Measurements from ENCODE around the gene RASD1. TPM values are rescaled to one million over a fixed set of nuclear protein-coding genes. Genes with fewer than 3 reads are reported as not detected.

The RASD1 gene
- total RNA-seq, 1 experiment from 2014 or later: 11.0 TPM

- H3K4me3 ChIP-seq (ENCODE audit: low read depth, low read length): no peak overlapping the region
- H3K27me3 ChIP-seq (replicated peaks; ENCODE audit: control insufficient read depth, insufficient read depth, low read length): no peaks in the 10 kb centered on the region
- TF ChIP-seq, protein P1, sequence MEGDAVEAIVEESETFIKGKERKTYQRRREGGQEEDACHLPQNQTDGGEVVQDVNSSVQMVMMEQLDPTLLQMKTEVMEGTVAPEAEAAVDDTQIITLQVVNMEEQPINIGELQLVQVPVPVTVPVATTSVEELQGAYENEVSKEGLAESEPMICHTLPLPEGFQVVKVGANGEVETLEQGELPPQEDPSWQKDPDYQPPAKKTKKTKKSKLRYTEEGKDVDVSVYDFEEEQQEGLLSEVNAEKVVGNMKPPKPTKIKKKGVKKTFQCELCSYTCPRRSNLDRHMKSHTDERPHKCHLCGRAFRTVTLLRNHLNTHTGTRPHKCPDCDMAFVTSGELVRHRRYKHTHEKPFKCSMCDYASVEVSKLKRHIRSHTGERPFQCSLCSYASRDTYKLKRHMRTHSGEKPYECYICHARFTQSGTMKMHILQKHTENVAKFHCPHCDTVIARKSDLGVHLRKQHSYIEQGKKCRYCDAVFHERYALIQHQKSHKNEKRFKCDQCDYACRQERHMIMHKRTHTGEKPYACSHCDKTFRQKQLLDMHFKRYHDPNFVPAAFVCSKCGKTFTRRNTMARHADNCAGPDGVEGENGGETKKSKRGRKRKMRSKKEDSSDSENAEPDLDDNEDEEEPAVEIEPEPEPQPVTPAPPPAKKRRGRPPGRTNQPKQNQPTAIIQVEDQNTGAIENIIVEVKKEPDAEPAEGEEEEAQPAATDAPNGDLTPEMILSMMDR (IDR thresholded peaks at IDR 0.05; ENCODE audit: insufficient read depth in 1 of 2, low read depth in 1 of 2, low read length in 1 of 2, severe bottlenecking in 1 of 2, unreplicated experiment in 1 of 2): no peak
- intact Hi-C loops (cut with micrococcal nuclease; ENCODE audit: unreplicated experiment): no loop called here
- no peaks in the 10 kb centered on the region for H3K9me3 ChIP-seq
- Mint-ChIP-seq H3K27ac (ENCODE audit: unreplicated experiment) (no peak overlapping the region), H3K4me1 (ENCODE audit: low read depth, unreplicated experiment) (peaks cover 8% of the 10 kb centered on the region), H3K27me3 (ENCODE audit: insufficient read depth, unreplicated experiment) (no peaks in the 10 kb centered on the region), H3K4me3 (ENCODE audit: unreplicated experiment) (no peak overlapping the region), H3K36me3 (ENCODE audit: insufficient read depth, unreplicated experiment) (no peaks in the 10 kb centered on the region), H3K9me3 (ENCODE audit: unreplicated experiment) (no peaks in the 10 kb centered on the region)
- no TSS peak for BruUV-seq (replicated peaks)
- ChIA-PET CTCF (no interaction called here), POLR2A (interaction anchor here (0.6 kb wide), 1 partner anchor 120 kb away, joined by 3 read pairs; no protein-coding TSS in a partner anchor)
- DNase-seq: no peak
- H3K36me3 ChIP-seq (ENCODE audit: control insufficient read depth, insufficient read depth, low read length): no peaks in the 10 kb centered on the region
- H3K4me1 ChIP-seq: no peaks in the 10 kb centered on the region
Observed at GRCh38 chr17:17525311-17525710, 29.1 kb upstream of the RASD1 start.

DNA sequence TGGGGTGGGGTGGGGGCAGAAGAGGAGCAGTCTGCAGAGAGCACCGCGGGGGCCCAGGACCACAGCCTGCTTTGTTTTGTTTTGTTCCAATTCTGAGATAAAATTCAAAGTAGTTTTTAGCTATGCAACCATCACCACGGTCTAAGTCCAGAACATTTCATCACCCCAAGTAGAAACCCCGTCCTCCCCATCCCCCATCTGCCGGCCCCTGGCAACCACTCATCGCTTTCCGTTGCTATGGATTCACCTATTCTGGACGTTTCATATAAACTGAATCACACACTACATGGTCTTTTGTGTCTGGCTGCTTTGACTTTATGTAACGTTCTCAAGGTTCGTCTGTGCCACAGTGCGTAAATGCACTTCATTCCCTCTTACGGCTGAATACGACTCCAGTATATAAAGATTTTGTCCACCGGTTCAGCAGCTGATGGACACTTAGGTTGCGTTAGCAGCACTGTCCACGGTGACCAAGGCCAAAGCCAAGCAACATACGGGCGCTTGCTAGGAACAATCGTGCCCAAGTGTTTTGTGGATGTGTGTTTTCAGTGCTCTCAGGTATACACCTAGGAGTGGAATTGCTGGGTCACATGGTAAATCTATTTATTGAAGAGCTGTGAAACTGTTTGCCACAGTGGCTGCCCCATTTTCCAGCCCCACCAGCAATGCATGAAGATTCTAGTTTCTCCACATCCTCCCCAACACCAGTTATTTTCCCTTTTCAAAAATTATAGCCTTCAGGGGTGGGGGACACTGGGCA, 27.7 kb upstream of the RASD1 start:
- H3K36me3 Mint-ChIP-seq (ENCODE audit: insufficient read depth, unreplicated experiment): no peaks in the 10 kb centered on the region
- TF ChIP-seq, protein P1 (IDR thresholded peaks at IDR 0.05; ENCODE audit: insufficient read depth in 1 of 2, low read depth in 1 of 2, low read length in 1 of 2, severe bottlenecking in 1 of 2, unreplicated experiment in 1 of 2): no peak
- no peak overlapping the region for H3K4me3 Mint-ChIP-seq (ENCODE audit: unreplicated experiment)
- Histone ChIP-seq H3K4me3 (ENCODE audit: low read depth, low read length) (no peak overlapping the region), H3K4me1 (no peaks in the 10 kb centered on the region), H3K27me3 (replicated peaks; ENCODE audit: control insufficient read depth, insufficient read depth, low read length) (no peaks in the 10 kb centered on the region), H3K36me3 (ENCODE audit: control insufficient read depth, insufficient read depth, low read length) (no peaks in the 10 kb centered on the region), H3K9me3 (no peaks in the 10 kb centered on the region)
- no peaks in the 10 kb centered on the region for H3K4me1 Mint-ChIP-seq (ENCODE audit: low read depth, unreplicated experiment)
- intact Hi-C loops (cut with micrococcal nuclease; ENCODE audit: unreplicated experiment): loop anchor here (1.0 kb wide), 1 partner anchor 46 kb away; no protein-coding TSS in a partner anchor
- no peaks in the 10 kb centered on the region for H3K9me3 Mint-ChIP-seq (ENCODE audit: unreplicated experiment)
- DNase-seq: no peak
- no peaks in the 10 kb centered on the region for H3K27me3 Mint-ChIP-seq (ENCODE audit: insufficient read depth, unreplicated experiment)
- ChIA-PET CTCF (interaction anchor here (0.6 to 1.6 kb wide), 8 partner anchors 15 to 154 kb away, joined by 3 to 9 read pairs (median 5); partner anchors contain the start of gene RASD1), POLR2A (interaction anchor here (0.5 kb wide), 1 partner anchor 27 kb away, joined by 3 read pairs; no protein-coding TSS in a partner anchor)
- no TSS peak for BruUV-seq (replicated peaks)
- H3K27ac Mint-ChIP-seq (ENCODE audit: unreplicated experiment): no peak overlapping the region

- Mint-ChIP-seq H3K9me3 (ENCODE audit: unreplicated experiment) (no peaks in the 10 kb centered on the region), H3K4me1 (ENCODE audit: low read depth, unreplicated experiment) (no peaks in the 10 kb centered on the region), H3K27me3 (ENCODE audit: insufficient read depth, unreplicated experiment) (no peaks in the 10 kb centered on the region), H3K27ac (ENCODE audit: unreplicated experiment) (no peak overlapping the region), H3K4me3 (ENCODE audit: unreplicated experiment) (no peak overlapping the region), H3K36me3 (ENCODE audit: insufficient read depth, unreplicated experiment) (no peaks in the 10 kb centered on the region)
- no peaks in the 10 kb centered on the region for H3K9me3 ChIP-seq
- no peaks in the 10 kb centered on the region for H3K27me3 ChIP-seq (replicated peaks; ENCODE audit: control insufficient read depth, insufficient read depth, low read length)
- ChIA-PET CTCF (interaction anchor here (0.6 to 1.6 kb wide), 8 partner anchors 15 to 153 kb away, joined by 3 to 9 read pairs (median 5); partner anchors contain the start of gene RASD1), POLR2A (no interaction called here)
- H3K4me1 ChIP-seq: no peaks in the 10 kb centered on the region
- intact Hi-C loops (cut with micrococcal nuclease; ENCODE audit: unreplicated experiment): loop anchor here (1.0 kb wide), 1 partner anchor 47 kb away; no protein-coding TSS in a partner anchor
- BruUV-seq (replicated peaks): no TSS peak
- no peak for DNase-seq
- H3K36me3 ChIP-seq (ENCODE audit: control insufficient read depth, insufficient read depth, low read length): no peaks in the 10 kb centered on the region
- TF ChIP-seq, protein P1 (IDR thresholded peaks at IDR 0.05; ENCODE audit: insufficient read depth in 1 of 2, low read depth in 1 of 2, low read length in 1 of 2, severe bottlenecking in 1 of 2, unreplicated experiment in 1 of 2): no peak
- no peak overlapping the region for H3K4me3 ChIP-seq (ENCODE audit: low read depth, low read length)
Observed at GRCh38 chr17:17523001-17523730, 27.0 kb upstream of the RASD1 start.
